GM21515 (cell line): Measurements from ENCODE around the gene RPRD1A.
"Not testable (repeated sequence)": the region's sequence is repeated elsewhere in the genome, so short reads cannot be mapped to it uniquely, and the experiment has no call there.

ENCODE experiments used
- ATAC-seq: cut with Tn5 transposase; IDR thresholded peaks from one replicate; pipeline ENCODE4 v1.9.1; 2021; ENCODE audit not compliant: unreplicated experiment

RPRD1A gene

GRCh38 chr18:36034299-36034895 is 33.0 kb downstream of the RPRD1A start:
- ATAC-seq = no peak

GRCh38 chr18:36031903-36032302 is 35.5 kb downstream of the RPRD1A start:
- no peak for ATAC-seq

DNA sequence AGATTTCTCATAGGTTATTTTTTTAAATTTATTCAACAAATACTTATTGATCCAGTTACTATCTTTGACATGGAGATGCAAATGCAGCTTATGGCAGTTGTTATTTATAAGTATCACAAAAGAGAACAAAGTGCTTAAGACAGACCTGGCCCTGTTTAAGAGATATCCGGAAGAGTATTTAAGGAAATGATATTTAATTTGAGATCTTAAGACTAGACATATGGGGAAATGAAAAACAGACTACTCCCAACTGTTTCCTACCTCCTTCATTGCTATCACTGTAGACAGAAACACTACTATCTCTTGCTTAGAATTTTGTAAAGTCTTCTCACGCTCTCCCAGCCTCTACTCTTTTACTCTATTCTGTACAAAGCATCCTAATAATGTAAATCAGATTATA is 36.0 kb downstream of the RPRD1A start:
- ATAC-seq = no peak

DNA sequence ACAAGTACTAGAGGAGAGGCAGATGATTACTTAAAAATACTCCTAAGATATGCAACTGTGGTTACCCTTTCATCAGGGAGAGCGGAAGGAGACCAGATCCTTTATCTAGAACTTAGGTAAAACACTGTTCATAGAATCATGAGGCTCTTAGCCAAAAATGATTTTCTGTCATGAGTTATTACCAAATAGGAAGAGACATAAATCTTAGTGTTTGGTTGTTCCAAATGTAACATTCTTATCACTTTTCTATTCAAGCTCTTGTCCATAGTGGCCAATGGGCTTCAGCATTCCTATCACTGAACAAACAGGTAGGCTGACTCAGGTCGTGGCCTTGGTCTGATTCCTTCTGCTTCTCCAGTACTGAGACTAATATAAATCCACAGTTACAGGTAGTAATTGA is 38.5 kb downstream of the RPRD1A start:
- no peak for ATAC-seq

DNA sequence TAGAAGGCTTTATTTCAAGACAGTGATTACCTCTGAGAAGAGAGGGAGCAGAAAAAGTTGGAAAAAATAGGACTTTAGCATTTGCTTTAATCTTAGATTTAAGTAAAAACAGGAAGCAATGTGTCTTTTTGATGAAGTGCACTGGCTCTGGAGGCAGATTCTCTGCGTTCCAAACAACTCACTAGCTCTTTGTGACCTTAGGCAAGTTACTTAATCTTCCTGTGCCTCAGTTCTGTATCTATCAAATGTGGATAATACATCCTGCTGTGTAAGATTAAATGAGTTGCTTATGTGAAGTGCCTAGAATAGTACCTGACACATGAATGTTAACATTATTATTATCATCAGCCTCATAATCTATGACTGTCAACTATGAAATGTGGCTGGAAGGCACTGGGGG is 42.3 kb downstream of the RPRD1A start:
- ATAC-seq = no peak

DNA sequence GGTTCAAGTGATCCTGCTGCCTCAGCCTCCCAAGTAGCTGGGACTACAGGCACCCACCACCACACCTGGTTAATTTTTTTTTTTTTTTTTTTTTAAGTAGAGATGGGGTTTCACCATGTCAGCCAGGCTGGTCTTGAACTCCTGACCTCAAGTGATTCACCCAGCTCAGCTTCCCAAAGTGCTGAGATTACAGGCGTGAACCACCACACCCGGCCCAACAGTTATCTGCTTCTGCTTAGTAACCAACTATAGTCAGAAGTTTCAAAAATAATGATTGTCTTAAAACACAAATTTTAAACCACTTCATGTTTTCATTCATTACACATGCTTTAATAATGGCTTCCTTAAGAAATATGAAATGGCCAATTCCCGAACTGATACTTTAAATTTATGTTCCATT is 43.1 kb downstream of the RPRD1A start:
- ATAC-seq = not testable (repeated sequence)

- ATAC-seq = no peak
Measured at GRCh38 chr18:36023336-36023735, 44.0 kb downstream of the RPRD1A start.

- no peak for ATAC-seq
Measured at GRCh38 chr18:36020174-36020711, 47.1 kb downstream of the RPRD1A start.

- no peak for ATAC-seq
Measured at GRCh38 chr18:36017232-36017631, 50.1 kb downstream of the RPRD1A start.

DNA sequence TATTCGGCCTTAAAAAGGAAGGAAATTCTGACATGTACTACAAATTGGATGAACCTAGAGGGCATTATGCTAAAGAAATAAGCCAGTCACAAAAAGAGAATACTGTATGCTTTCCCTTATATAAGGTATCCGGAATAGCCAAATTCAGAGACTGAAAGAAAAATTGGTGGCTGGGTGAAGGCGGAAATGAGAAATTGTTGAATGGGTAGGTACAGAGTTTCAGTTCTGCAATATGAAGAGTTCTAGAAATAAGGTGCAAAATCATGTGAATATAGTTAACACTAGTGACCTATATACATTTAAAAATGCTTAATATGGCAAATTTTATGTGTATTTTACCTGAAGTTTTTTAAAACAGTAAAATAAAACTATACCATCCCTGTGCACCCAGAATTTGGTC is 51.7 kb downstream of the RPRD1A start:
- ATAC-seq = peak; percentile 88

DNA sequence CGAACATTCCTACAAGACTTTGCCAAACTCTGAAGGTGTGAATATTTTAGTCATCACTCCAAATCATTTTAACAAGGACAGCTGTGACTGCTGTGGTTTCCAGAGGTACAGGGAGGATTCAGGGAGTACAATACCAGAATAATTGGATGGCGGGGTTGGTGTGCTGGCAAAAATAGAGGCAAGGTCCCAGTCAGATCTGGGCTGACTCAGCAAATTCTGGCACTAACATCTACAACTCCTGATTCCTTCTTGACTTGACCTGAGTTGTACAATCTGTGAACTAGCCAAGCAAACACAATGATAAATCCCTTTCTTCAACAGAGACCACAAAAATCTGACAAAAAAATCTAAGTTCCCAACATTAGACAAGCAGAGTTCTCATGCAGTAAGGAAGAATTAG is 54.5 kb downstream of the RPRD1A start:
- no peak for ATAC-seq

GRCh38 chr18:36009214-36009613 is 58.1 kb downstream of the RPRD1A start:
- ATAC-seq = no peak

DNA sequence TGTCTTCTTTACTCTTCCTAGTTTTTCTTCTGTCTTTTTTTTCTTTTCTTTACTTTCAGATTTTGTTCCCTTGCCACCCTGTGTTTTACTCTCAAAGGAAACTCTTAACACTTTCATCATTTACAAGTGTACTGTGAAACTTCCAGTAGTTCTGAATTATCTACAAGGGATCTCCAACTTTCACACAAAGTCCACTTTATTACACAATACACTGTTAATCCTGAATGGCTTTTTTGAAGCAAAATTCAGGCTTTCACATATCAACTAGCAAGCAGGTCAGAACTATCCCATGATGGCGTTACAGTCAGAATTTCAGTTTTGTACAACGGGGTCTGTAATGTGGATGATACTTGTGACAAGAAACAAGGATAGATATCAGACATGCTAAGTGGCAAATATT is 60.4 kb downstream of the RPRD1A start:
- no peak for ATAC-seq

DNA sequence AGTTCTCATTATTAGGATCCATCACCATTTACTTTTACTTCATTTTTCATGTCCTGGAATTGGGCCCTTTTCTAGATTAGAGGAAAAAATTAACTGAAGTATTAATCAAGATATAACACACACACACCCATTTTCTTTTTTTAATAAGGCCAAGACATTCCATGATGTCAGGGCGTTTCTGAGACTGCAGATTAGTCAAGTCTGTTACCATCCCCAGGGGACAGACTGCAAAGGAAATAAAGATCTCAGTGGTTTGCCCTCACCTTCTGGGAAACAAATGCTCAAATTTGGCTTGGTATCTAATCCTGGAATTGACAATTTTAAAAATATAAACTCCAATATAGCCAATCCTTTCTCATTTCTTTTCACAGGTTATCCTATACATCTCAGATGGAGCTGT is 67.4 kb downstream of the RPRD1A start:
- ATAC-seq = no peak

GRCh38 chr18:35998967-35999366 is 68.4 kb downstream of the RPRD1A start:
- no peak for ATAC-seq

- no peak for ATAC-seq
Measured at GRCh38 chr18:35993013-35993412, 74.3 kb downstream of the RPRD1A start.

DNA sequence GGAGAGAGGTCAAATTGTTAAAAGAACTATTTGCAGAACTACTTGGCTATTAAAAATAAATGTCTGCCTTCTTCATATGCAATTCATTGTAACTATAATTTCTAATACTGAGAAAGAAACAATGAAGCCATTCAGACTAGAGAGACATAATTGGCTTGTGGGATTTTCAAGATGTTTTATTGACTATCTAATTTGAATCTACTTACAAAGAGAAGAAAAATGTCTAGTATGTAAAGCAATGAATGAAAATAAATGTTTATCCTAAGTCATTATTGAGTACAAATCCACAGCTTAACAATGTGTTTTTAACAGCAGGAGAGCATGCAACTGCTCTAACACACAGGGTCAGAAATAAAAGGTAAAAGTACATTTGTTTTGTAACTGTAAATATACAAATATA is 75.7 kb downstream of the RPRD1A start:
- no peak for ATAC-seq

GRCh38 chr18:35983818-35984217 is 83.5 kb downstream of the RPRD1A start:
- no peak for ATAC-seq

- ATAC-seq = no peak
Measured at GRCh38 chr18:35983147-35983546, 84.2 kb downstream of the RPRD1A start.

DNA sequence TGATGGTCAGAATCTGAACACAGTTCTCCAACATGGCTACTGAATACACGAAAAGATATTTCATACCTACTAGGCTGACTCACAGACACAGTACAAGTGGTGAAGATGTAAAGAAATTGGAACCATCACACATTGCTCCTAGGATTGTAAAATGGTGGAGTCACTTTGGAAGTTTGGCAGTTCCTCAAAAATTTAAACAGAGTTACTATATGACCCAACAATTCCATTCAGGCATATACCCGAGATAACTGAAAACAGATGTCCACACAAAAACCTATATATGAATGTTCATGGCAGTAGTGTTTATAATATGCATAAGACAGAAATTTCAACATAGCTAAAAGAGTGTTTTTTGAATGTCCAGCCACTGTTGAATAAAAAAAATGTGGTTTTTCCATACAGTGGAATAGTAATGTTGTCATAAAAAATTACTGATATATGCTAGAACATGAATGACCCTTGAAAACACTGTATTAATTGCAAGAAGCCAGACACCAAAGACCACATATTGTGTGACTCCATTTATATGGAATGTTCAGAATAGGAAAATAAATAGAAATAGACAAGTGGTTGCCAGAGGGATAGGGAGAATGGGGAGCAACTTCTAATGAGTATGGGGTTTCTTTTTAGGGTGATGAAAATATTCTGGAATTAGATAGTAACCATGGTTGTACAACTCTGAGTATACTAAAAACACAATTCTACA is 84.8 kb downstream of the RPRD1A start:
- ATAC-seq = no peak

- no peak for ATAC-seq
Measured at GRCh38 chr18:35979112-35979511, 88.2 kb downstream of the RPRD1A start.

GRCh38 chr18:35974181-35974580 is 93.2 kb downstream of the RPRD1A start:
- no peak for ATAC-seq

DNA sequence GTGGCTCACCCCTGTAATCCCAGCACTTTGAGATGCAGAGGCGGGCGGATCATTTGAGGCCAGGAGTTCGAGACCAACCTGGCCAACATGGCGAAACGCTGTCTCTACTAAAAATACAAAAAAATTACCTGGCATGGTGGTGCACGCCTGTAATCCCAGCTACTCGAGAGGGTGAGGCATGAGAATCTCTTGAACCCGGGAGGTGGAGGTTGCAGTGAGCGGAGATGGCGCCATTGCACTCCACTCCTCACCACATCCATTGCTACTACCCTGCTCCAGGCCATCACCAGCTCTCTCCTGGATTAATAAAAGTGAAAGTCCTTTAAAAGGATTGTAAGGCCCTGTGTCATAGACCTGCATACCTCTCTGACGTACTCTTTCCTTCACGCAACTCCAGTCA is 93.7 kb downstream of the RPRD1A start:
- no peak for ATAC-seq
